COLO668 (cell line): ENCODE results near the gene MOK.
"Not testable (repeated sequence)": the region's sequence is repeated elsewhere in the genome, so short reads cannot be mapped to it uniquely, and the experiment has no call there.

Experiments used
- DNase-seq: peaks from one replicate; lab custom pipeline; 2025; ENCODE audit not compliant: unreplicated experiment; lab: John Stamatoyannopoulos, UW

Gene MOK

GRCh38 chr14:102249981-102250380 is 55.0 kb downstream of the MOK start:
- DNase-seq: no peak

- DNase-seq: no peak
Observed at GRCh38 chr14:102249041-102249440, 55.9 kb downstream of the MOK start.

DNA sequence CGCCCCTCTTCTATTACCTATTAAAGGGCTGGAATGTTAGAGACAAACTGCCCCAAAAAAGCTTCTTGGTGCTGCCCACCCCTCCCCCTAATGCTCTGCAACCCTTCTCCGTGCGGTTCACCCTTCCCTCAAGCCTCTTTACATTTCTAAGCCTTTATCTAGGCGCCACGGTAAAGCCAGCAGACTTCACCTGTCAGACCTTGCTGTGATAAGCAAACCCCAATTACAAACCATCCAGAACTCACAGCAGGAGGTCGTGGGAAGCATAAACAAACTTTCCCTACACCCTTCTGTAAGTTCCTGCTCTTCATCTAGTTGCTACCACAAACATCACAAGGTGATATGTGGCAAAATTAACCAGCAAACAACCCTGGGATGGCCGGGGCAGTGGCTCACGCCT is 56.8 kb downstream of the MOK start:
- no peak for DNase-seq

DNA sequence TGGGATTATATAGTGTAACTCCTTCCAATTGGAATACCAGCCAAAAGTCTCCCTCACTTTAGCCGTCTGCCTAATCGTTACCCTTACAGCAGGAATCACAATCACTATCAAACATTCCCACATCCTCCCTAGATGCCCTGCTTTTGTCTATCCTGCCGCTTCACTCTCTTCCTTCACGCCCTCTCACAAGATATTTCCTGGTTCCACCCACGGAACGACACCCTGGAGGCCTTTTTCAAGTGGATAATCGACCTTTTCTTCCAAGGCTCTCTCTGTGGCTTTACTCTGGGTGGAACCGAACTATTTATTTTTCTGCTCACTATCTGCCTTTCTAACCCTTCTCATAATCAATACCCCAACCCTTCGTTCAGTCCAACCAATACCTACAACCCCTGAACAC is 58.9 kb downstream of the MOK start:
- DNase-seq: no peak

DNA sequence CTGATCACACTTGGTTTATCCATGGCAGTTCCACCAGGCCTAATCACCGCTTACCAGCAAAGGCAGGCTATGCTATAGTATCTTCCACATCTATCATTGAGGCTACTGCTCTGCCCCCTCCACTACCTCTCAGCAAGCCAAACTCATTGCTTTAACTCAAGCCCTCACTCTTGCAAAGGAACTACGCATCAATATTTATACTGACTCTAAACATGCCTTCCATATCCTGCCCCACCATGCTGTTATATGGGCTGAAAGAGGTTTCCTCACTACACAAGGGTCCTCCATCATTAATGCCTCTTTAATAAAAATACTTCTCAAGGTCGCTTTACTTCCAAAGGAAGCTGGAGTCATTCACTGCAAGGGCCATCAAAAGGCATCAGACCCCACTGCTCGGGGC is 61.2 kb downstream of the MOK start:
- DNase-seq: not testable (repeated sequence)

DNA sequence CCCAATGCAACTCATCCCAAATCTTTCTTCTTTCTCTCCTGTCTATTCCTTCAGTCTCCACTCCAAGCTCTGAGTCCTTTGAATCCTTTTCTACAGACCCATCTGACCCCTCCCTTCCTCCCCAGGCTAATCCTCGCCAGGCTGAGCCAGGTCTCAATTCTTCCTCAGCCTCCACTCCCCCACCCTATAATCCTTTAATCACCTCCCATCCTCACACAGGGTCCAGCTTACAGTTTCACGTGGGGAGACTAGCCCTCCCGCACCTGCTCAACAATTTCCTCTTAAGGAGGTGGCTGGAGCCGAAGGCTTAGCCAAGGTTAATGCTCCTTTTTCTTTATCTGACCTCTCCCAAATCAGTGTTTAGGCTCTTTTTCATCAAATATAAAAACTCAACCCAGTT is 63.8 kb downstream of the MOK start:
- no peak for DNase-seq

DNA sequence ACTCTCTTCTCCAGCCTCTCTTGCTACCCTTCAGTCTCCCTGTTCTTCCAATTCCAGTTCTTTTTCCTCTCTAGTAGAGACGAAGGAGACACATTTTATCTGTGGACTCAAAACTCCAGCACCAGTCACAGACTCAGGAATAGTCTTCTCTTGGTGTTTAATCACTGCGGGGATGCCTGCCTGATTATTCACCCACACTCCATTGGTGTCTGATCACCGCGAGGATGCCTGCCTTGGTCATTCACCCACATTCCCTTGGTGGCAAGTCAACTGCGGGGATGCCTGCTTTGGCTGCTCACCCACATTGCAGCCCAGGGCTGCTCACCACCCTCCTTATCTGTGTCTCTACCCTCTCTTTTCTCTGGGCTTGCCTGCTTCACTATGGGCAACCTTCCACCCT is 64.5 kb downstream of the MOK start:
- not testable (repeated sequence) for DNase-seq

- no peak for DNase-seq
Observed at GRCh38 chr14:102239231-102239630, 65.7 kb downstream of the MOK start.

DNA sequence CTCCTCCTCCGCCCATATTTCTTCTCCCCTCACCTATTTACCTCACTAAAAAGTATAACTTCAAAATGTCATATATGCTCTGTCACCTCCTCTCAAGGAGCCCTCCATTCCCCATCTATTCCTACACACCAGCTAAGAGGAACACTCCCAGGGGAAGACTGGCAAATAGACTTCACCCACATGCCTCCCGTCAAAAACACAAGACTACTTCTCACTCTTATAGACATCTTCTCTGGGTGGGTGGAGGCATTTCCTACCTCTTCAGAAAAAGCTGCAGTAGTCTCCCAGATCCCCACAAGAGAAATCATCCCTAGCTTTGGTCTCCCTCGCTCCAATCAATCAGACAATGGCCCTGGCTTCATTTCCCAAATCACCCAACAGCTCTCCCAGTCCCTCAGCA is 66.2 kb downstream of the MOK start:
- no peak for DNase-seq

DNA sequence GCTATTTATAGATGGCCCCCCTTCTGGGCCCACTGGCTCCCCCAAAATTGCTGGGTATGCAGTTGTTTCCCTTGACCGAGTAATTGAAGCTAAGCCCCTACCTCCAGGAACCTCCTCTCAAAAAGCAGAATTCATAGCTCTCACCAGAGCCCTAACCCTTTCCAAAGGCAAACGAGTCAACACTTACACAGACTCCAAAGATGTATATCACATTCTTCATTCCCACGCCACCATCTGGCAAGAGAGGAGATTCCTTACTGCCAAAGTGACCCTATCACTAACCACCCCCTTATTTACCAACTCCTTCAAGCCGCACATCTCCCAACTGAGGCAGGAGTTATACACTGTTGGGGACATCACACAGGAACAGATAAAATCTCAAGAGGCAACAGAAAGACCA is 66.8 kb downstream of the MOK start:
- no peak for DNase-seq

- DNase-seq: no peak
Observed at GRCh38 chr14:102236026-102236425, 68.9 kb downstream of the MOK start.

GRCh38 chr14:102235275-102235897 is 69.6 kb downstream of the MOK start:
- DNase-seq: peak; percentile 83

GRCh38 chr14:102234331-102235264 is 70.4 kb downstream of the MOK start:
- DNase-seq: no peak

DNA sequence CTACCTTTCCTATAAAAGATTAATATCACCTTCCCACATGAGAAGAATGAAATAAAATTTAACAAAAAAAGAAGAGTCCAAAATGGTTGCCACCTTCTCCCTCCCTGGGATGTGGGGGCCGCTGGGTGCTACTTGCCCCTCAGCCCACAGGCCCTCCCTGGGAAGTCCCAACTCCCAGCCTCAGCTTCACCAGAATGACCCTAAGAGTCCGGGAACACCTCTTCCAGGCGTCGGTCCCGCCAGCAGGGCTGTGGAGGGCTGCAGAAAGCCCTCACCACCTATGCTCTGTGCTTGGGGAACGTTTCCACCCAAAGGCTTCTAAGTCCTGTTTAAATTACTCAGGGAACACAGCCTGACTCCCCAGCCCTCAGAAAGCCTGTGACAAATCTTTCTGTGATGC is 71.9 kb downstream of the MOK start:
- DNase-seq: no peak

- DNase-seq: no peak
Observed at GRCh38 chr14:102232348-102232625, 72.7 kb downstream of the MOK start.

DNA sequence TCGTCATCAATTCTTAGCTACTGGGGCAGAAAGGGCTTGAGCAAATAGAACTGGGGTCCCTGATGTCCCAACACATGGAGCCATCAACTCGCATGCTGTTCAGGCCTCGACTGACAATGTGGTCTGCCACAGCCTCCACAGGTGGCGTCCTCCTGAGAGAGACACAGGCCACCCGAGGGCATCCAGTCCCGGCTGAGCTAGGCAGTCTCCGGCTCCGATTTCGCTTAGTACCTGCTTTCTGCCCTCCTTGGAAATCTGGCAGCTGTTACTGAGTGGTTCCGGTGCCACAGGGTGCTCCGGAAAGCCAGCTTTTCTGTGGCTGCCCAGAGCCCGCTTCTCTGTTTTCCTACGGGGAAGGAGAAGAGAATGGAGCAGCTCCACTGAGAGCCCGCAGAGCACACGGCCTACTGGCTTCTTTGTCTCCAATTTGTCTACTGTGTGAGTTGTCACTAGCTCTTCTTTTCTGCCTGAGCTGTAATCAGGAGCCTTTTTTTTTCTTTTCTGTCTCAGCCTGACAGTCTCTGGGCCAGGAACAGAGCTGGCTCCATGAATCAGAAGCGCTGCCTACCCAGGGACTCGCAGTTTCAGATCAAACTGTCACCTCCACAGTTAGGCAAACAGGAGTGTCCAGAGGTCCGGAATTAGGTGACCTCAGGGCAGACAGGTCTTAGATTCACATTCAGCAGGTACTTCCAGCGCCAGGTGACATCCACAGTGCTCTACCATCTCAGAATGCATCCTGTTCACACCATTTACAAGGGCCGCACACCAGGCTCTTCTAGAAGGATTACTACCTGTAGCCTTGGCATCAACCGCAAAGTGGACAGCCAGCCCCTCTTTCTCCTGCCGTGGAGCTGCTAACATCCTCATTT is 73.3 kb downstream of the MOK start:
- DNase-seq: no peak

GRCh38 chr14:102230481-102231210 is 74.3 kb downstream of the MOK start:
- no peak for DNase-seq

GRCh38 chr14:102229739-102230092 is 75.2 kb downstream of the MOK start:
- no peak for DNase-seq

- no peak for DNase-seq
Observed at GRCh38 chr14:102229071-102229738, 75.8 kb downstream of the MOK start.

DNA sequence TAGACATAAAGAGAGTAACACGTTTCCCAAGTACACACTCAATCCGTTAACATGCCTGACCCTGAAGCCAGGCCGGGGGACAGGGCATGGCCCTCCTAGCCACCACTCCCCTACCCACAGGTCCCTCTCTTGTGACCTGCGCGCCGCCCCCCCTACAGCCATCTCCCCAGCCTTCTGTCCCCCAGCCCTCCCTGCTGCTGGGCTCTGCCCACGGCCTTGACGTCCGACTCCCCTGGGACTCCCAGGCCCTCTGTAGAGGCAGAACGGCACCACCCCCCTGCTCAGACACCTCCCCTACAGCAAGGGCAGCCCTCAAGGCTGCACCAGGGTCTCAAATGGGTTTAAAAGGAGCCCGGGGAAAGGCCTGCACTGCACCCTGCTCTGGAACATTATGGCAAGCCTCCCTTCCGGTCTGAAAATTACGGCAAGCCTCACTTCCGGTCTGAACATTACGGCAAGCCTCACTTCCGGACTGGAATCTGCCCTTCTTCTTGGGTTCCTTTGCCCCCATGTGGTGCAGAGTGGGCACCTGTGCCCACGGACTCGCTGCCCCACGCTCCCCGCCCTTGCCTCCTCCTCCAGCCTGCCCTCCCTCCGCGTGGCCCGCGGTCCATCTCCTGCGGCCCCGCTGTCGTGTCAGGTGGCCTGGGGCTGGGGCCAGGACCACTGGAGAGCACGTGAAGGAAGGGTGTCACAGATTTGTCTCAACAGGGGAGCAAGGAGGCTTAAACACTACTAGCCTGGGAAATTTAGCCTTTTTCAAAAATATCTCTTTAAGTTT is 77.6 kb downstream of the MOK start:
- no peak for DNase-seq
